GM15510 (cell line): ENCODE results near the gene RGS10.

Source experiments
- POLR2A ChIP-seq: IDR thresholded peaks from 3 replicates; pipeline ENCODE4 v1.6.1; 2011; ENCODE audit warnings: borderline replicate concordance; ENCODE audit not compliant: insufficient read length; ENCODE audit errors: extremely low read depth

RGS10 gene

GRCh38 chr10:119525116-119525515 is 17.4 kb downstream of the RGS10 start:
- TF ChIP-seq POLR2A, result no peak

- no peak for TF ChIP-seq POLR2A
Observed at GRCh38 chr10:119524720-119525070, 17.8 kb downstream of the RGS10 start.

- TF ChIP-seq POLR2A, result no peak
Observed at GRCh38 chr10:119523895-119524719, 18.4 kb downstream of the RGS10 start.

- TF ChIP-seq POLR2A, result no peak
Observed at GRCh38 chr10:119522747-119523426, 19.6 kb downstream of the RGS10 start.

GRCh38 chr10:119521443-119522204 is 20.9 kb downstream of the RGS10 start:
- TF ChIP-seq POLR2A, result no peak

- no peak for TF ChIP-seq POLR2A
Observed at GRCh38 chr10:119520283-119520682, 22.2 kb downstream of the RGS10 start.

GRCh38 chr10:119518936-119519335 is 23.6 kb downstream of the RGS10 start:
- TF ChIP-seq POLR2A, result no peak

GRCh38 chr10:119518176-119518575 is 24.3 kb downstream of the RGS10 start:
- no peak for TF ChIP-seq POLR2A

GRCh38 chr10:119517235-119518141 is 25.0 kb downstream of the RGS10 start:
- no peak for TF ChIP-seq POLR2A

GRCh38 chr10:119516381-119517234 is 25.9 kb downstream of the RGS10 start:
- no peak for TF ChIP-seq POLR2A

- no peak for TF ChIP-seq POLR2A
Observed at GRCh38 chr10:119515511-119516045, 26.9 kb downstream of the RGS10 start.

GRCh38 chr10:119514819-119515218 is 27.7 kb downstream of the RGS10 start:
- TF ChIP-seq POLR2A, result no peak

GRCh38 chr10:119511828-119512515 is 30.5 kb downstream of the RGS10 start:
- TF ChIP-seq POLR2A, result no peak

- no peak for TF ChIP-seq POLR2A
Observed at GRCh38 chr10:119509909-119510451, 32.5 kb downstream of the RGS10 start.
